ENCODE measurements around the gene CNN3.

DNA sequence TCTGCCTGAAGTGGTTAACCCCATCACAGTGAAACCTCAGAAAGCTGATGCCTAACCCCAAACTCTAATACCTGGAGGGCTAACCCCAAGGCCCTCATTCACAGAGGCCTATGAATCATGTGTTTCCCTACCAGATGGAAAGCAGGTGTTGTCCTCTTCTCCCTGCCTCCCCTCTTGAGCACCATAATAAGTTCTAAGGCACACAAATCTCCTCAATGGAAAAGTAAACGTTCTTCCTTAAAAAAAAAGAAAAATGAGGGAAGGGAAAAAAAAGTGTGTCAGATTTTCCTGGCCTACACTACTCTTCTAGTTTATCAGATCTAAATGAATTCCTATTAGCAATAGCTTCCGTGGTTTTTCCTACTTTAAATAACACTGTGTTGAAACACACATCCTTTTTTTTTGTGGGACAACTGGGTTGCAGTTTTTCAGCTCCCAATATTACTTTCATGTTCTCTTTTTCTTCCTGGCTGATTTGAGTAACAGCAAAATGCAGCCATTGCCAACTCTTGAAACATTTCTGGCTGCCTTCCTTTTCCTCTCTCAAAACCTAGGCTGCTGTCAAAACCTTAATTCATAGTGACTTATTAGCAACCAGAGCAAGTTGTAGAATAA, 63.5 kb downstream of the CNN3 start:
- TF ChIP-seq CTCF (IDR thresholded peaks at IDR 0.05 in 4 of 5, conservative IDR thresholded peaks at IDR 0.05 in 1 of 5) (no peak), POLR2A (IDR thresholded peaks at IDR 0.05) (no peak)
